Bronchus fibroblast of lung (primary cell): ENCODE measurements around the gene LY6G6F. TPM values are rescaled to one million over a fixed set of nuclear protein-coding genes. Genes with fewer than 3 reads are reported as not detected.

Source experiments
- total RNA-seq: library from RNA; depleted of rRNA; stranded (reverse); fragments of >200 nt; gene quantifications from 2 replicates; pipeline ENCODE4 v1.2.3, GENCODE V29; 2015

Gene LY6G6F
- total RNA-seq, 1 donor from 2014 or later: not detected

Other genes starting within 250 kb of the LY6G6F start
- gene MICB, start 208.7 kb upstream of the LY6G6F start, total RNA-seq: 22.4 and 24.2 TPM in 2 replicates
- gene MCCD1, start 177.9 kb upstream of the LY6G6F start, total RNA-seq: not detected in 2 replicates
- 498 and 551 TPM in 2 replicates for gene DDX39B, start 164.9 kb upstream of the LY6G6F start, total RNA-seq
- 1.2 and 2.7 TPM in 2 replicates for gene ATP6V1G2, start 160.3 kb upstream of the LY6G6F start, total RNA-seq
- gene NFKBIL1, start 159.3 kb upstream of the LY6G6F start, total RNA-seq: 17.7 and 19.9 TPM in 2 replicates
- not detected in 2 replicates for gene LTA, start 134.6 kb upstream of the LY6G6F start, total RNA-seq
- not detected in 2 replicates for gene TNF, start 131.3 kb upstream of the LY6G6F start, total RNA-seq
- gene LTB, start 124.4 kb upstream of the LY6G6F start, total RNA-seq: not detected in 2 replicates
- not detected in 2 replicates for gene LST1, start 120.6 kb upstream of the LY6G6F start, total RNA-seq
- gene NCR3, start 113.9 kb upstream of the LY6G6F start, total RNA-seq: not detected in 2 replicates
- gene AIF1, start 91.6 kb upstream of the LY6G6F start, total RNA-seq: 0.15 TPM in 1 of 2 replicates, not detected in the other
- gene PRRC2A, start 86.2 kb upstream of the LY6G6F start, total RNA-seq: 103 and 107 TPM in 2 replicates
- gene BAG6, start 54.2 kb upstream of the LY6G6F start, total RNA-seq: 265 and 271 TPM in 2 replicates
- gene APOM, start 51.0 kb upstream of the LY6G6F start, total RNA-seq: 2.9 and 3.6 TPM in 2 replicates
- gene C6orf47, start 46.1 kb upstream of the LY6G6F start, total RNA-seq: 15.6 and 17.7 TPM in 2 replicates
- 14.0 and 14.4 TPM in 2 replicates for gene GPANK1, start 41.9 kb upstream of the LY6G6F start, total RNA-seq
- gene CSNK2B, start 40.8 kb upstream of the LY6G6F start, total RNA-seq: 316 and 357 TPM in 2 replicates
- gene LY6G5B, start 36.9 kb upstream of the LY6G6F start, total RNA-seq: 0.84 and 1.3 TPM in 2 replicates
- gene LY6G5C, start 25.8 kb upstream of the LY6G6F start, total RNA-seq: 1.0 and 2.2 TPM in 2 replicates
- 23.5 and 25.1 TPM in 2 replicates for gene ABHD16A, start 3.5 kb upstream of the LY6G6F start, total RNA-seq
- not detected in 2 replicates for gene LY6G6D, start 8.5 kb downstream of the LY6G6F start, total RNA-seq
- gene LY6G6C, start 14.9 kb downstream of the LY6G6F start, total RNA-seq: not detected in 2 replicates
- not detected in 2 replicates for gene MPIG6B, start 16.5 kb downstream of the LY6G6F start, total RNA-seq
- 56.0 and 63.8 TPM in 2 replicates for gene DDAH2, start 22.4 kb downstream of the LY6G6F start, total RNA-seq
- 974 and 1,027 TPM in 2 replicates for gene CLIC1, start 29.7 kb downstream of the LY6G6F start, total RNA-seq
- 10.9 and 15.5 TPM in 2 replicates for gene MSH5, start 33.1 kb downstream of the LY6G6F start, total RNA-seq
- 3.2 and 5.8 TPM in 2 replicates for gene SAPCD1, start 55.8 kb downstream of the LY6G6F start, total RNA-seq
- gene VWA7, start 70.5 kb downstream of the LY6G6F start, total RNA-seq: 0.45 and 0.67 TPM in 2 replicates
- gene VARS1, start 88.9 kb downstream of the LY6G6F start, total RNA-seq: 90.6 and 111 TPM in 2 replicates
- gene LSM2, start 100.1 kb downstream of the LY6G6F start, total RNA-seq: 133 and 134 TPM in 2 replicates
- gene HSPA1L, start 108.4 kb downstream of the LY6G6F start, total RNA-seq: 0.30 and 0.50 TPM in 2 replicates
- 56.3 and 60.4 TPM in 2 replicates for gene HSPA1A, start 108.7 kb downstream of the LY6G6F start, total RNA-seq
- 112 and 118 TPM in 2 replicates for gene HSPA1B, start 120.9 kb downstream of the LY6G6F start, total RNA-seq
- gene NEU1, start 156.0 kb downstream of the LY6G6F start, total RNA-seq: 53.8 and 61.4 TPM in 2 replicates
- 0.45 TPM in 1 of 2 replicates, not detected in the other for gene SLC44A4, start 172.1 kb downstream of the LY6G6F start, total RNA-seq
- 38.7 and 39.8 TPM in 2 replicates for gene EHMT2, start 190.8 kb downstream of the LY6G6F start, total RNA-seq
- gene ZBTB12, start 195.2 kb downstream of the LY6G6F start, total RNA-seq: 3.0 and 3.3 TPM in 2 replicates
- gene C2, start 220.9 kb downstream of the LY6G6F start, total RNA-seq: 0.17 and 0.30 TPM in 2 replicates
- gene CFB, start 239.2 kb downstream of the LY6G6F start, total RNA-seq: 2.0 and 2.7 TPM in 2 replicates